Thyroid gland (tissue), 4 donors: Measurements from ENCODE around the gene ZNF160.

Experiments used
- POLR2A ChIP-seq, 2 donors: fragments of 450-650 bp; IDR thresholded peaks; one replicate each; pipeline ENCODE4 v1.6.1; 2017; ENCODE audit warnings: antibody characterized with exemption in 2 of 2, mild to moderate bottlenecking in 2 of 2, moderate library complexity in 1 of 2
- TF ChIP-seq, protein P1 (sequence below), 6 experiments: fragments of 200-600 bp in 3 of 6; fragments of 450-650 bp in 3 of 6; sonication (generic) in 3 of 6; IDR thresholded peaks; one replicate each; pipeline ENCODE4 v1.5.1; 2016 to 2019; ENCODE audit warnings: antibody characterized with exemption in 6 of 6, mild to moderate bottlenecking in 2 of 6, inconsistent platforms in 1 of 6, moderate library complexity in 1 of 6

DNA sequence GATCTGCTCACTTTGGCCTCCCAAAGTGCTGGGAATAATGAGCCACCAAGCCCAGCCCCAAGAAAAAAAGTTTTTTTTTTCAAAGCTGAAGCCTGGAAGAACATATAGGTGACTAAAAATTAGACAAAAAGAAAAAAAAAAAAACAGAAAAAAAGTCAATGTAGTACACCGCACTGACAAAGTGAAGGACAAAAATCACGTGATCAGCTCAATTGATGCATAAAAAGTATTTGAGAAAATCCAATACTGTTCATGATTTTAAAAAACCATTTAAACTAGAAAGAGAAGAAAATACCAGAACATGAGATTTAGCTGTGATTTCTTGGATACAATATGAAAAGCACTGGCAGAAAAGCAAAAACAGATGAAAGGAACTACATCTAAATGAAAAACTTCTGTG lies 69.2 kb downstream of the ZNF160 start:
- TF ChIP-seq, protein P1, sequence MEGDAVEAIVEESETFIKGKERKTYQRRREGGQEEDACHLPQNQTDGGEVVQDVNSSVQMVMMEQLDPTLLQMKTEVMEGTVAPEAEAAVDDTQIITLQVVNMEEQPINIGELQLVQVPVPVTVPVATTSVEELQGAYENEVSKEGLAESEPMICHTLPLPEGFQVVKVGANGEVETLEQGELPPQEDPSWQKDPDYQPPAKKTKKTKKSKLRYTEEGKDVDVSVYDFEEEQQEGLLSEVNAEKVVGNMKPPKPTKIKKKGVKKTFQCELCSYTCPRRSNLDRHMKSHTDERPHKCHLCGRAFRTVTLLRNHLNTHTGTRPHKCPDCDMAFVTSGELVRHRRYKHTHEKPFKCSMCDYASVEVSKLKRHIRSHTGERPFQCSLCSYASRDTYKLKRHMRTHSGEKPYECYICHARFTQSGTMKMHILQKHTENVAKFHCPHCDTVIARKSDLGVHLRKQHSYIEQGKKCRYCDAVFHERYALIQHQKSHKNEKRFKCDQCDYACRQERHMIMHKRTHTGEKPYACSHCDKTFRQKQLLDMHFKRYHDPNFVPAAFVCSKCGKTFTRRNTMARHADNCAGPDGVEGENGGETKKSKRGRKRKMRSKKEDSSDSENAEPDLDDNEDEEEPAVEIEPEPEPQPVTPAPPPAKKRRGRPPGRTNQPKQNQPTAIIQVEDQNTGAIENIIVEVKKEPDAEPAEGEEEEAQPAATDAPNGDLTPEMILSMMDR (IDR thresholded peaks at IDR 0.05): no peak
- TF ChIP-seq POLR2A (IDR thresholded peaks at IDR 0.05): no peak
